Left kidney (tissue), 8 donors: ENCODE measurements around the gene C2orf66. TPM values are rescaled to one million over a fixed set of nuclear protein-coding genes. Genes with fewer than 3 reads are reported as not detected.

Experiments used
- DNase-seq: peaks from one replicate; pipeline ENCODE4 v3.0.0-alpha.2; 2013
- long read RNA-seq, 8 donors: transcript quantifications; one replicate each; lab custom pipeline, GENCODE V29; 2026
- polyA plus RNA-seq: library from polyadenylated mRNA; unstranded; fragments of 120-200 nt; gene quantifications from one replicate; pipeline ENCODE4 v1.2.1, GENCODE V29; 2013; ENCODE audit not compliant: insufficient read length

C2orf66 gene
- 0.98 TPM for polyA plus RNA-seq
- long read RNA-seq, donor 1 = 0 reads
- long read RNA-seq, donor 2 = 0 reads
- long read RNA-seq, donor 3 = 0 reads
- long read RNA-seq, donor 4 = 0 reads
- long read RNA-seq, donor 5 = 0 reads
- long read RNA-seq, donor 6 = 0 reads
- long read RNA-seq, donor 7 = 0 reads
- long read RNA-seq, donor 8 = 0 reads

DNA sequence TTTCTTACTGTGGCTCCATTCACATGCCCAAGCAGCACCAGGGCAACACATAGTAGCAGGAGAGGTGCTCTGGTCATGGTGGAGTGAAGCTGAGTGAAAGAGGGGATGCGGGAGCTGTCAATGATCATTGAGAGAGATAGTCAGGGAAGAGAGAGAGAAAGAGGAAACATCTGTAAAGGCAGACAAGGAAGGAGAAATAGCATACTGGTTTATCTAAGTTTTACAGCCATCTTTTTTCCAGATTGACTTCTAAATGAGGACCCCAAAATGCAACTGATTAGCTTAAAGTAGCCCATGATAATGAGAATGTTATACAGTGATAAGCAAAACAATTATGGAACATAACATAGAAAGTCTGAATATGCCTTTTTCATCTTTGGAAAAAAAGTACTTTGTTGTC is at the start of gene C2orf66:
C2orf66 (minus strand) TSS at position 96 of the 400 bp plus-strand sequence; CDS start at position 77, 19 bp downstream.
- DNase-seq = no peak

DNA sequence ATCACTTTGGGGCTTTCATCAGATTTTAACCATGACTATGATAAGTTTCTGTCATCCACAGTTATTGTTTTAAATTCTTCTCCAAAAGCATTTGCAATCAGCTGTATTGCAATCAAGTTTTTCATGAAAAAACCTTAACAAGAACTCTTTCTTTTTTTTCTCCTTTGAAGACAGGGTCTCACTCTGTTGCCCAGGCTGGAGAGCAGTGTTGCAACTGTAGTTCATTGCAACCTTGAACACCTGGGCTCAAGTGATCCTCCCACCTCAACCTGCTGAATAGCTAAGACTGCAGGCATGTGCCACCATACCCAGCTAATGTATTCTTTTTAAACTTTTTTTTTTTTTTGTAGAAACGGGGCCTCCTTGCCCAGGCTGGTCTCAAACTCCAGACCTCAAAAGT is 45.5 kb upstream of the C2orf66 start:
- no peak for DNase-seq

- no peak for DNase-seq
Observed at GRCh38 chr2:196853301-196854087, 44.3 kb upstream of the C2orf66 start.

DNA sequence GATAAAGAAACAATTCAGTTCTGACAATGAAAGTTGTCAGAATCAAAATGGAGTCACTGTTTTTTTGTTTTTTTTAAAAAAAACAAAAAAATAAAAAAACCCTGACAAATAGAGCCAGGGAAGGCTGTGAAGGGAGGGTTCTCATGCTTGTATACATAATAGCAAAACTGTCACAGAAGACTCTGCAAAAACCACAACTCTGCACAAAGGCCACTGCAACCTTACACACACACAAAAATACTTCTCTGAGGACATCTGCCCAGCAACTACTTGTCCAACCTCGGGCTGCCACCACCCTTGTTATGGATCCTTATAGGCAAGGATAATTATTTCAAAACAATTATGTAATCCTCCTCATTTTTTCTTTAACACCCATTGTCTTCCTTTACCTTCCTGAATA is 41.9 kb upstream of the C2orf66 start:
- no peak for DNase-seq

DNA sequence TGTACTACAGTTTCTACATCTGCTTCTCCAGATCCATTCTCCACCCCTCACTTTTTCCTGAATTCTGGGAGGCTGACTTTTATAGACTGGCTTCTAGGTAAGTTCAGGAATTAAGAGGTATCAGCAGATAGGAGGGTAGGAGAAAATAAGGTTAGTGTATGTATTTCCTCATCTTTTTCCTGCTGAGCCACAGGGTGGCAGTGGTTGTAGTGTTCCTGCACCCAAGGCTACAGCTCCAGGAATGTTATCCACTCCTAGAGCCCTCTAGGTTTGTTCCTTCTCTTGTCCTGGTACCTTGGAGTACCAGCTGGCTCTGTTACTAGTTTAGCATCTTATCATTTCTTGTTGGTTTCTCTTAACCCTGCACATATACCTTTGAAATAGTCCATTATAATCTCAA is 40.7 kb upstream of the C2orf66 start:
- DNase-seq = no peak

GRCh38 chr2:196846295-196846694 is 37.1 kb upstream of the C2orf66 start:
- no peak for DNase-seq

GRCh38 chr2:196845371-196845770 is 36.2 kb upstream of the C2orf66 start:
- DNase-seq = no peak

GRCh38 chr2:196840171-196840570 is 31.0 kb upstream of the C2orf66 start:
- DNase-seq = no peak

- DNase-seq = no peak
Observed at GRCh38 chr2:196839574-196839973, 30.4 kb upstream of the C2orf66 start.

- DNase-seq = no peak
Observed at GRCh38 chr2:196836440-196836839, 27.3 kb upstream of the C2orf66 start.

GRCh38 chr2:196830701-196831100 is 21.5 kb upstream of the C2orf66 start:
- no peak for DNase-seq

GRCh38 chr2:196827356-196827755 is 18.2 kb upstream of the C2orf66 start:
- no peak for DNase-seq

DNA sequence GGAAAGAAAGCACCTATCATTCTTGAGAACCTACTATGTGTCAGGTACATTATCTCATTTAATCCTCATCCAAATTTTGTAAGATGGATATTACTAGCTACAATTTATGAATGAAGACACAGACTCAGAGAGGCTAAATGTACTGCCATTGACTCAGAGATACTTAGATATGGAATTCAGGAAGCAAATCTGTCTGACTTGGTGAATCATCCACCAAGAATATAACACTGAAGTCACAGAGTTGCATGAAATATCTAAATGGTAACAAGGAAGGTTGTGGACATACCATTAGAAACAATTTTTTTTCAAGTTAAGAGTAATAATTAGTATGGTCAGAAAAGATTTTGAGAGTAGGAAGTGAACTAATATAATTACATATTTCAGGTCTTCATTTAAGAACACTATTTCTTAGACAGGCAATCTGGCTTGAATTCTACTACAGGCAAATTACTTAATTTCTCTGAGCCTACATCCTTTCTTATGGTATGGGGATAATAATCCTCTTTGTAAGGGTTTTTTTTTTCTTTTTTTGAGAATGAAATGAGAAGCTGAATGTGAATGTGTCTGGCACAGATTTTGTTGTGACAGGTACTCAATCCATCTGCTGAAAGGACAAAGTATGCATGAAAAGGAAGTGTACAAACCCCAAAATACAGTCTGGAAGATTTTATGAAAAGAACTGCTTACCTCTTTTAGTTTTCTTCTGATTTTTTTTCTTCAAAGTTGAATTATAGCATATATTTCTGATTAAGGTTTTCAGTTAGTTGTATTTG is 14.8 kb upstream of the C2orf66 start:
- no peak for DNase-seq

GRCh38 chr2:196821195-196821594 is 12.0 kb upstream of the C2orf66 start:
- no peak for DNase-seq

GRCh38 chr2:196808083-196808665 is 981 bp downstream of the C2orf66 start:
- no peak for DNase-seq

DNA sequence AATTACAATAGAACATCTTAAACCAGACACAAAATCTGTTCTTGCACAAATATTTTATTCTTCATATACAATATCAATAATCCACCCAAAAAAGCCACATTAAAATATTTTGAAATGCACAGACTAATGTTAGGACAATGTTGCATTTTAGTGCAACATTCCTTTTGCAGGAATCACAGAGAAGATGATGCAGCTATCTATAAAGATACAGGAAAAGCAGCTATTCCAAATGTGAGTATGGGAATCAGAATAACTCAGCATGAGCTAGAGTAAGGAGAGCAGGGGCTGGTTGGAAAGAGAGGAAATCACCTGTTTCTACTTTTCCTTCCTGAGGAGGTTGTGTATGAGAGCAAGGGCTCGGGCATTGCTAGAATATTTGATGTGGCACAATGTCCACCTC is 4.8 kb downstream of the C2orf66 start:
- DNase-seq = no peak

GRCh38 chr2:196802401-196802800 is 6.8 kb downstream of the C2orf66 start:
- DNase-seq = no peak

DNA sequence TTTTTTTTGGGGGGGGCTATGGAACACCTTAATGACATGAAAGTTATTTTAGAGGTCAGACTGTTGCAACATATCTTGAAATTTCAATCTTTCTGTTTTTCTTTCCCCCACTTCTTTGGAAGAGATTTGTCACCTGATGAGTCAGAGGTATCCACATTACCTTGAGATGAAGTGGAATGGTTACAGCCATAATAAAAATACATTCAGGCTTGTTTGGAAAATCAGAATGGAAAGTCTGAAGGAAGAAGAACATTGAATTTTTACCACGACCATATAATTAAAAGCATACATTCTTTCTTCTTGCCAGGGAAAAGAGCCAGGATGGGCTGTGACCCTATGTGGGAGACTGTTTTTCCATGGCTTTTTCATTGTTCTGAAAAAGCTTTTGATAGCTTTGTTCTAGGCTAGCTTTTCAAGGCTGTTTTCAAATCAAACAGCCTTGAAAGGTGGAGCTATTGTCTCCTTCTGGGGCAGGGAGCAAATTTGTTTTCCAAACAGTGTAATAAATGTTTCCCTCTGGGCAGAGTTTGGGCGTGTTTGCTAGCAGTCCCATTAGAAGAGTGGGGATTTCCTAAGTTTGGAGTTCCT is 7.4 kb downstream of the C2orf66 start:
- no peak for DNase-seq

DNA sequence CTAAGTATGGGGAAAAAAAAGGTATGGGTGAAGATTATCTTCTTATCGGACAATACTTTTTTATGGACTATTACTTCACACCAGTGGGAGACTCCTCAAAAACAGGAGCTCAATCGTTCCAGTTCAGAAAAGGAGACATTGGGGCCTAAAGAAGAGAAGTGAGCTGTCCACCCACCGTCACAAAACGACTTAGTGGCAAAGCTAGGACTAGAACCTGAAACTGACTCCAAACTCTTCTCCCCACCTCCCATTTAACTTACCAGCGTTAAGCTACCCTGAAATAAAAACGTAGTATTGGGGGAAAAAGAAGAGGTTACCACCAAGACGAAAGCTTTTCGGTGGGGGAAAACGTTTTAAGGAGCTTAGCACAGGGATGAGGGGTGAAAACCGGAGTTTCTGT is 10.2 kb downstream of the C2orf66 start:
- no peak for DNase-seq

GRCh38 chr2:196792865-196793264 is 16.3 kb downstream of the C2orf66 start:
- DNase-seq = no peak

GRCh38 chr2:196783431-196784094 is 25.6 kb downstream of the C2orf66 start:
- DNase-seq = no peak

GRCh38 chr2:196767101-196767500 is 42.1 kb downstream of the C2orf66 start:
- DNase-seq = no peak
